ENCODE results near the gene HMX1.

DNA sequence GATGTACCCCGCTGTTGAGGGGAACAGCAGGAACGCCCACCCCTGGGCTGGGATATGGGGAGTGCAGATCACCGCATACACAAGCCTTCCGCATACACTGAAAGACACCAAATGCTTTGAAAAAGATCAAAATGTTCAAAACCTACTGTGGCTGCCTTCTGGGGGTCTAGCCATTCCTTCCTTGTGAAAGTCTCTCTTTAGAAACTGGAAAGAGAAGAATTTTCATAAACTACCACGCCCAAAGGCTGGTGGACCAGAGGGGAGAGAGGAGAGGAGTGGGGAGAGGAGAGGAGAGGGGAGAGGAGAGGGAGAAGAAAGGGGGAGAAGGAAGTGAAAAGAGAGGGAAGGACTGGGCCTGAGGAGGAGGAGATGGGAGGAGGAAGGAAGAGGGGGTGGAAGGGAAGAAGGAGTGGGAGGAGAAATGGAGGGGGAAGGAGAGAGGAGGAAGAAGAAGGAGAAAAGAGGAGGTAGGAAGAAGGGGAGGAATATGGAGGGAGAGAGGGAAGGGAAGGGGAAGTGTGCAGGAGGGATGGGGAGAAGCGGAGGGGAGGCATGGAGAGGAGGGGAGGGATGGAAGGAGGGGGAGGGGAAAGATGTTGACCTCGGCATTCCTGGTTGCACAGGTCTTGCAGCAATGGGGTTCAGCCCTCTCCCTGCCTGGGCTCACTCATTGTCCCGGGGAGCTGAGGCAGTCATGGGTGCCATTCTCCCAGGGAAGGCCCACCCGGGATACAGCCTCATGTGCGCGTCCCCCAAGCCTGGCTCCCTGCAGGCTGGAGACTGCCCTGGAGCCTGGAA, 5.5 kb upstream of the HMX1 start:
- TF ChIP-seq, protein P1, sequence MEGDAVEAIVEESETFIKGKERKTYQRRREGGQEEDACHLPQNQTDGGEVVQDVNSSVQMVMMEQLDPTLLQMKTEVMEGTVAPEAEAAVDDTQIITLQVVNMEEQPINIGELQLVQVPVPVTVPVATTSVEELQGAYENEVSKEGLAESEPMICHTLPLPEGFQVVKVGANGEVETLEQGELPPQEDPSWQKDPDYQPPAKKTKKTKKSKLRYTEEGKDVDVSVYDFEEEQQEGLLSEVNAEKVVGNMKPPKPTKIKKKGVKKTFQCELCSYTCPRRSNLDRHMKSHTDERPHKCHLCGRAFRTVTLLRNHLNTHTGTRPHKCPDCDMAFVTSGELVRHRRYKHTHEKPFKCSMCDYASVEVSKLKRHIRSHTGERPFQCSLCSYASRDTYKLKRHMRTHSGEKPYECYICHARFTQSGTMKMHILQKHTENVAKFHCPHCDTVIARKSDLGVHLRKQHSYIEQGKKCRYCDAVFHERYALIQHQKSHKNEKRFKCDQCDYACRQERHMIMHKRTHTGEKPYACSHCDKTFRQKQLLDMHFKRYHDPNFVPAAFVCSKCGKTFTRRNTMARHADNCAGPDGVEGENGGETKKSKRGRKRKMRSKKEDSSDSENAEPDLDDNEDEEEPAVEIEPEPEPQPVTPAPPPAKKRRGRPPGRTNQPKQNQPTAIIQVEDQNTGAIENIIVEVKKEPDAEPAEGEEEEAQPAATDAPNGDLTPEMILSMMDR (IDR thresholded peaks at IDR 0.05): no peak
- no peak for TF ChIP-seq EP300 (IDR thresholded peaks at IDR 0.05)
